Testis (tissue), 2 donors: ENCODE data around the gene TDRD9.

ENCODE experiments used
- CTCF ChIP-seq, 3 experiments: fragments of 450-650 bp in 2 of 3; fragments of 200-600 bp in 1 of 3; sonication (generic) in 1 of 3; IDR thresholded peaks; one replicate each; pipeline ENCODE4 v1.5.1; 2016 to 2019; ENCODE audit warnings: antibody characterized with exemption in 3 of 3, mild to moderate bottlenecking in 2 of 3, moderate library complexity in 1 of 3
- POLR2A ChIP-seq: fragments of 450-650 bp; IDR thresholded peaks from one replicate; pipeline ENCODE4 v1.6.1; 2017; ENCODE audit warnings: antibody characterized with exemption, mild to moderate bottlenecking, moderate library complexity

DNA sequence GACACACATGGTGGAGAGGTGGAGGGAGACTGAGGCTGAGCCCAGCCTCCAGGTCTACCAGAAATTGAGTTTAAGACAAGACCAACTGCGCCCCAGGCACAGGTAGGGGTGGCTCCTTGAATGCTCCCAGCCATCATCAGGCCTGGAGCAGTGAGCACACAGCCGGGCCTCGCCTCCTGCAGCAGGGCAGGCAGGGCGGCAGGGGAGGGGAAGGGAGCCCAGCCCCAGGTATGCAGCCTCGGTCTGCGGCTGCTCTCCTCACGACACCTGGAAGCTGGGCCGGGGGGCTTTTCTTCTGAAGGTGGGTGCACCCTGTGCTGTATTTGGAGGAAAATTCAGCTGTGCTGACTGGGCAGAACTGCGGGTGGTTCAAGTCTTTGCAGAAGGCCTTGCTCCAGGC is 29.5 kb upstream of the TDRD9 start:
- TF ChIP-seq CTCF (IDR thresholded peaks at IDR 0.05) (no peak), POLR2A (no peak)
